SK-N-SH (cell line): ENCODE data around the gene PEX14. TPM values are rescaled to one million over a fixed set of nuclear protein-coding genes. Genes with fewer than 3 reads are reported as not detected.
"Not testable (repeated sequence)": the region's sequence is repeated elsewhere in the genome, so short reads cannot be mapped to it uniquely, and the experiment has no call there.

Experiments
- CTCF ChIA-PET: fragments of 300-600, 350-600 bp; formaldehyde crosslinking; extraction: SDS; loops from one replicate; lab custom pipeline; 2021; lab: Yijun Ruan, JAX
- POLR2A ChIA-PET: fragments of 350-600 bp; sonication (Branson Sonifier 250); formaldehyde crosslinking; extraction: SDS; loops from one replicate; lab custom pipeline; 2020; ENCODE audit warnings: antibody characterized with exemption, inconsistent platforms; lab: Yijun Ruan, JAX
- DNase-seq: peaks from one replicate; pipeline ENCODE4 v3.0.0; 2012
- H2AFZ ChIP-seq: fragments of 200-600 bp; sonication (generic); 2 replicates; pipeline ENCODE4 v1.8.1; 2016; ENCODE audit warnings: antibody characterized with exemption, mild to moderate bottlenecking, low read depth
- H3F3A ChIP-seq: fragments of 200-600 bp; sonication (generic); replicated peaks from 2 replicates; pipeline ENCODE3; 2016; ENCODE audit warnings: antibody characterized with exemption, mild to moderate bottlenecking; ENCODE audit not compliant: insufficient read depth
- H3K27ac ChIP-seq, 2 experiments: fragments of 200-500 bp in 1 of 2; fragments of 200-600 bp in 1 of 2; sonication (Bioruptor generic) in 1 of 2; sonication (generic), shearing (Covaris generic) in 1 of 2; 2 replicates each; pipeline versions ENCODE4 v1.5.1 to v1.6.1; 2014 to 2016; ENCODE audit warnings: low read depth in 2 of 2, inconsistent platforms in 1 of 2, low read length in 1 of 2, mild to moderate bottlenecking in 1 of 2, mixed read lengths in 1 of 2
- H3K27me3 ChIP-seq: fragments of 200-600 bp; sonication (generic), shearing (Covaris generic); 2 replicates; pipeline ENCODE4 v1.6.1; 2016; ENCODE audit warnings: mixed run types; ENCODE audit not compliant: insufficient read depth
- H3K36me3 ChIP-seq, 2 experiments: fragments of 200-500 bp in 1 of 2; fragments of 200-600 bp in 1 of 2; sonication (Bioruptor generic) in 1 of 2; sonication (generic) in 1 of 2; replicated peaks in 1 of 2; 2 replicates each; pipeline versions ENCODE3 to v1.5.1; 2014 to 2016; ENCODE audit warnings: low read length in 1 of 2, mild to moderate bottlenecking in 1 of 2; ENCODE audit not compliant: insufficient read depth in 2 of 2, control insufficient read depth in 1 of 2
- H3K4me1 ChIP-seq, 2 experiments: fragments of 200-500 bp in 1 of 2; fragments of 200-600 bp in 1 of 2; sonication (Bioruptor generic) in 1 of 2; sonication (generic), shearing (Covaris generic) in 1 of 2; 2 replicates each; pipeline versions ENCODE4 v1.5.1 to v1.6.1; 2014 to 2016; ENCODE audit warnings: low read depth in 1 of 2, low read length in 1 of 2, mixed run types in 1 of 2; ENCODE audit not compliant: insufficient read depth in 2 of 2, control insufficient read depth in 1 of 2
- H3K4me2 ChIP-seq: fragments of 200-600 bp; sonication (generic), shearing (Covaris generic); 2 replicates; pipeline ENCODE4 v1.6.1; 2017; ENCODE audit warnings: mixed run types
- H3K4me3 ChIP-seq, 2 experiments: fragments of 200-500 bp in 1 of 2; fragments of 200-600 bp in 1 of 2; sonication (Bioruptor generic) in 1 of 2; sonication (generic), shearing (Covaris generic) in 1 of 2; 2 replicates each; pipeline versions ENCODE4 v1.5.1 to v1.8.1; 2014 to 2016; ENCODE audit warnings: low read depth in 2 of 2, inconsistent platforms in 1 of 2, low read length in 1 of 2, mild to moderate bottlenecking in 1 of 2, mixed read lengths in 1 of 2, moderate library complexity in 1 of 2
- H3K79me2 ChIP-seq: fragments of 200-600 bp; sonication (generic); 2 replicates; pipeline ENCODE4 v1.8.1; 2017; ENCODE audit warnings: mild to moderate bottlenecking; ENCODE audit not compliant: insufficient read depth
- H3K9ac ChIP-seq: fragments of 200-600 bp; sonication (generic); 2 replicates; pipeline ENCODE4 v1.6.1; 2017; ENCODE audit warnings: mixed run types
- H3K9me2 ChIP-seq: fragments of 200-600 bp; sonication (generic); 2 replicates; pipeline ENCODE4 v1.6.1; 2017; ENCODE audit warnings: mixed run types
- H3K9me3 ChIP-seq: fragments of 200-600 bp; sonication (generic); 2 replicates; pipeline ENCODE4 v1.6.1; 2017; ENCODE audit warnings: mixed run types, mild to moderate bottlenecking, moderate library complexity
- H4K20me1 ChIP-seq: fragments of 200-600 bp; sonication (generic); 2 replicates; pipeline ENCODE4 v1.6.1; 2017; ENCODE audit warnings: mild to moderate bottlenecking, mixed run types; ENCODE audit not compliant: insufficient read depth
- CTCF ChIP-seq: fragments of 200-600 bp; sonication (generic); IDR thresholded peaks from 2 replicates; pipeline ENCODE4 v1.6.1; 2017; ENCODE audit warnings: antibody characterized with exemption, mild to moderate bottlenecking, moderate library complexity
- ELF1 ChIP-seq: IDR thresholded peaks from 2 replicates; pipeline ENCODE4 v1.4.0; 2012
- FOSL2 ChIP-seq: IDR thresholded peaks from 2 replicates; pipeline ENCODE4 v1.4.0; 2012; ENCODE audit warnings: low read depth, mild to moderate bottlenecking, moderate library complexity, borderline replicate concordance
- FOXJ3 ChIP-seq: sonication (generic); formaldehyde crosslinking; IDR thresholded peaks from 2 replicates; pipeline ENCODE4 v1.5.1; 2020; ENCODE audit warnings: mild to moderate bottlenecking, missing genetic modification reagents
- JUND ChIP-seq: IDR thresholded peaks from 2 replicates; pipeline ENCODE4 v1.4.0; 2012
- MEF2A ChIP-seq: IDR thresholded peaks from 2 replicates; pipeline ENCODE4 v1.4.0; 2012; ENCODE audit warnings: low read depth, borderline replicate concordance
- NFIC ChIP-seq: IDR thresholded peaks from 2 replicates; pipeline ENCODE4 v1.4.0; 2012; ENCODE audit warnings: borderline replicate concordance
- POLR2AphosphoS5 ChIP-seq: IDR thresholded peaks from 2 replicates; pipeline ENCODE4 v1.6.1; 2012; ENCODE audit warnings: low read depth, low read length
- REST ChIP-seq: IDR thresholded peaks from 2 replicates; pipeline ENCODE4 v1.6.1; 2012; ENCODE audit warnings: mild to moderate bottlenecking, low read depth, low read length, moderate library complexity
- TCF12 ChIP-seq: IDR thresholded peaks from 2 replicates; pipeline ENCODE4 v1.4.0; 2012
- WGBS: methylation state at CpG from one replicate; pipeline ENCODE4 v1.1.6; 2017; ENCODE audit warnings: low lambda C conversion rate; 5-methylcytosine and 5-hydroxymethylcytosine counted together
- polyA plus RNA-seq, 3 experiments: library from polyadenylated mRNA; depleted of rRNA; stranded (reverse); fragments of >200 nt; gene quantifications; 2 replicates each; pipeline ENCODE4 v1.2.3, GENCODE V29; 2012
- TF ChIP-seq, protein P1 (sequence below): IDR thresholded peaks from 2 replicates; pipeline ENCODE4 v1.4.0; 2012; ENCODE audit warnings: low read depth, borderline replicate concordance
- TF ChIP-seq, protein P2 (sequence below): fragments of 150-350 bp; IDR thresholded peaks from 2 replicates; pipeline ENCODE4 v1.6.1; 2017; ENCODE audit warnings: antibody characterized with exemption, low read length, low read depth, borderline replicate concordance

The PEX14 gene
- polyA plus RNA-seq, 1 of the 3 experiments (the other 2 are of a cell fraction) = 36.2 TPM

DNA sequence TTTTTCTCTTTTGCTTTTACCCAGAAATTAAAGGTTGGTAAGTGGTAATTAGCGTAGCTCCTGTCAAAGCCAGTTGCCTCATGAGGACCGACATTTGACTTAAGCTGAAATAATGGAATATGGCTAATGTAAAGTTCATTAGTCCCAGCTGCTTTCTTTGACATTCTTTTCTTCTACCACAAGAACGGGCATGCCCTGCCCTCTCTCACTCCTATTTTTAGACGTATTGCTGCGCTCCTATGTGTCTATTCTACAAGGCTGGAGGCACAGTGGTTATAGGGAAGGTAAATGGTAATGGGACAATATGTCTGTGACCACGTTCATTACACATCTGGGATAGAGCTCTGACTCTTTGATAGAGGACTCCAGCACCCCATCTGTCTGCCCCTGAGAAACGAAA lies 18.1 kb upstream of the PEX14 start:
- ChIA-PET POLR2A (no interaction called here), CTCF (interaction anchor here (0.9 to 2.4 kb wide), 3 partner anchors 26 to 38 kb away, joined by 3 to 10 read pairs (median 3); partner anchors contain the start of gene CENPS)
- Histone ChIP-seq H3K4me1 (peaks cover under 1 to 11% of the 10 kb centered on the region in 2 experiments), H3K27ac (peak overlapping the region in 1 of 2 experiments; percentile 39; a peak in 1 of 4 replicates), H3K36me3 (peaks cover 4 to 5% of the 10 kb centered on the region in 2 experiments), H3K79me2 (no peaks in the 10 kb centered on the region), H2AFZ (no peak overlapping the region), H3K9me2 (no peaks in the 10 kb centered on the region), H3K9ac (no peak overlapping the region), H3F3A (peaks cover under 1% of the 10 kb centered on the region), H3K4me3 (no peak overlapping the region), H4K20me1 (no peaks in the 10 kb centered on the region), H3K4me2 (no peak overlapping the region), H3K27me3 (no peaks in the 10 kb centered on the region), H3K9me3 (no peaks in the 10 kb centered on the region)
- DNase-seq = no peak
- TF ChIP-seq ELF1 (no peak), POLR2AphosphoS5 (no peak), NFIC (no peak), TCF12 (no peak), REST (no peak), JUND (no peak), MEF2A (no peak), CTCF (no peak), FOSL2 (no peak), FOXJ3 (CRISPR knock-in tag) (no peak)
- TF ChIP-seq, protein P1, sequence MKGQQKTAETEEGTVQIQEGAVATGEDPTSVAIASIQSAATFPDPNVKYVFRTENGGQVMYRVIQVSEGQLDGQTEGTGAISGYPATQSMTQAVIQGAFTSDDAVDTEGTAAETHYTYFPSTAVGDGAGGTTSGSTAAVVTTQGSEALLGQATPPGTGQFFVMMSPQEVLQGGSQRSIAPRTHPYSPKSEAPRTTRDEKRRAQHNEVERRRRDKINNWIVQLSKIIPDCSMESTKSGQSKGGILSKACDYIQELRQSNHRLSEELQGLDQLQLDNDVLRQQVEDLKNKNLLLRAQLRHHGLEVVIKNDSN = no peak
- TF ChIP-seq, protein P2, sequence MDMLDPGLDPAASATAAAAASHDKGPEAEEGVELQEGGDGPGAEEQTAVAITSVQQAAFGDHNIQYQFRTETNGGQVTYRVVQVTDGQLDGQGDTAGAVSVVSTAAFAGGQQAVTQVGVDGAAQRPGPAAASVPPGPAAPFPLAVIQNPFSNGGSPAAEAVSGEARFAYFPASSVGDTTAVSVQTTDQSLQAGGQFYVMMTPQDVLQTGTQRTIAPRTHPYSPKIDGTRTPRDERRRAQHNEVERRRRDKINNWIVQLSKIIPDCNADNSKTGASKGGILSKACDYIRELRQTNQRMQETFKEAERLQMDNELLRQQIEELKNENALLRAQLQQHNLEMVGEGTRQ = no peak
- 73% methylated on average over 7 of the region's 7 CpGs for WGBS

DNA sequence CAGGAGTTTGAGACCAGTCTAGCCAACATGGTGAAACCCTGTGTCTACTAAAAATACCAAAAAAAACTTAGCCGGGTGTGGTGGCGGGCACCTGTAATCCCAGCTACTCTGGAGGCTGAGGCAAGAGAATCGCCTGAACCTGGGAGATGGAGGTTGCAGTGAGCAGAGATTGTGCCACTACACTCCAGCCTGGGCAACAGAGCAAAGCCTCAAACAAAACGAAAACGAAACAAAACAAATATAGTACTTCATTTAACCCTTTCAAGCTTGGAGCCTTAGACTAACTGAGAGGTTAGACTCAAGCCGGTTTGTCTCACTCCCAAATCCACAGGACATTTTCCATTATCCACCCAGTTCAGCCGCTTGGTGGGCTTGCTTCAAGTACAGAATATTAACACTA lies 17.3 kb upstream of the PEX14 start:
- H3K27me3 ChIP-seq, H3K9me2 ChIP-seq, DNase-seq, H3K4me2 ChIP-seq, H3F3A ChIP-seq, H3K36me3 ChIP-seq, H2AFZ ChIP-seq, H3K27ac ChIP-seq, H3K79me2 ChIP-seq, H3K4me1 ChIP-seq, H3K9me3 ChIP-seq, H3K9ac ChIP-seq, H3K4me3 ChIP-seq, POLR2A ChIA-PET, H4K20me1 ChIP-seq: not testable (repeated sequence)
- 95% methylated on average over 7 of the region's 7 CpGs for WGBS
- CTCF ChIA-PET = interaction anchor here (1.3 to 2.4 kb wide), 2 partner anchors 27 to 37 kb away, joined by 3 to 10 read pairs; partner anchors contain the start of gene CENPS
